NCI-H1417 treated with DMSO at 0.1 percent for 48 hours (cell line): ENCODE data around the gene LCE1E.

ENCODE experiments used
- DNase-seq: peaks from one replicate; lab custom pipeline; 2025; lab: John Stamatoyannopoulos, UW

Gene LCE1E, protein sequence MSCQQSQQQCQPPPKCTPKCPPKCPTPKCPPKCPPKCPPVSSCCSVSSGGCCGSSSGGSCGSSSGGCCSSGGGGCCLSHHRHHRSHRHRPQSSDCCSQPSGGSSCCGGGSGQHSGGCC

DNA sequence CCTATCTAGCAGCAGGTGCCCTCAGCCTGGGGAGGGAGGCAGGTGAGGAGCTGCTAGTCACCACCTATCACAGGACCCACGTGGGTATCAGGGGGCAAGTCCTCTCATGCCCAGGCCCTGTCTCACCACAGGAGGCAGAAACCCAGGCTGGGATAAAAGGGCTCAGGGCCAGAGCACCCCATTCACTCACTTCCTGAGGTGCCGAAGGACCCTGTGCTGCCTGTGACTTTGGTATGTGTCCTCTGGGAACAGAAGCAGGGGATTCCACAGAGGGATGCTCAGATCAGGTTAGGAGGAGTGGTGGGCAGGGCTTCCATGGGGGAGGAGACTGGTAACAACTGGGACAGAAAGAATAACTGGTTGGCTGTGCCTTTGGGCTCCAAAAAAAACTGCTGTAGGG lies at the start of gene LCE1E:
Gene LCE1E (plus strand): TSS at position 181 of the 400 bp plus-strand sequence. CDS start 1,043 bp downstream, outside the sequence.
- peak; percentile 41 for DNase-seq

GRCh38 chr1:152737997-152738396 lies 48.1 kb upstream of the LCE1E start:
- DNase-seq: no peak

GRCh38 chr1:152739841-152740240 lies 46.2 kb upstream of the LCE1E start:
- DNase-seq: no peak

- DNase-seq: no peak
Measured at GRCh38 chr1:152741656-152742055, 44.4 kb upstream of the LCE1E start.

GRCh38 chr1:152743371-152744145 lies 42.5 kb upstream of the LCE1E start:
- no peak for DNase-seq

GRCh38 chr1:152745289-152745704 lies 40.8 kb upstream of the LCE1E start:
- DNase-seq: peak; percentile 26

GRCh38 chr1:152745765-152746444 lies 40.2 kb upstream of the LCE1E start:
- DNase-seq: no peak

DNA sequence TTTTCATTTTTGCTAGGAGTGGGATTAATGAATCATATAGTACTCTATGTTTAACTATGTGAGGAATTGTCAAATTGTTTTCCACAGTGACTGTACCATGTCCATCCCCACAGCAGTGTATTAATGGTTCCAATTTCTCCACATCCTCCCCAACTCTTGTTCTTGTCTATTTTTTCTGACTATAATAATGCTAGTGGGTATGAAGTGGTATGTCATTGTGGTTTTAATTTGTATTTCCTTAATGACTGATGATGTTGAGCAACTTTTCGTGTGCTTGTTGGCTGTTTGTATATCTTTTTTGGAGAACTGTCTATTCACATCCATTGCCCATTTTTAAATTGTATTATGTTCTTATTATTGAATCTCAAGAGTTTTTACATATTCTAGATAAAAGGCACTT lies 38.2 kb upstream of the LCE1E start:
- DNase-seq: no peak

GRCh38 chr1:152752225-152752624 lies 33.8 kb upstream of the LCE1E start:
- DNase-seq: no peak

DNA sequence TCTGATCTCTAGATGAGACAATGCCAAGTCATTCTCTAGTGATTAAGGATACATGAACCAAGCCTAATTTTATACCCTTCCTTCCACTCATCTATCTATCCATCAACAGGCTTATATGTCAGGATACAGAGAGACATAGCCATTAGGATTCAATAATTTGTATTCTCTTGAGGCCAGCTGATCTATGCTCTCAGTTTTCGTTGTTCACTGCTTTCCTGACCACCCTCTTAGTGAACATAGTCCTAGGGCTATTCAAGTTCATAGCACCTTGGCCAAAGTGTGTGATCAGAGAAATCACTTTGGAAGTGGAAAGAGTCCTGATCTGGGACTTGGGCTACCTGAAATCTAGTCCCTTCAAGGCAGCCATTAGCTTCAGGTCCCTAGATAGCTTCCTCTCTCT lies 32.5 kb upstream of the LCE1E start:
- no peak for DNase-seq

DNA sequence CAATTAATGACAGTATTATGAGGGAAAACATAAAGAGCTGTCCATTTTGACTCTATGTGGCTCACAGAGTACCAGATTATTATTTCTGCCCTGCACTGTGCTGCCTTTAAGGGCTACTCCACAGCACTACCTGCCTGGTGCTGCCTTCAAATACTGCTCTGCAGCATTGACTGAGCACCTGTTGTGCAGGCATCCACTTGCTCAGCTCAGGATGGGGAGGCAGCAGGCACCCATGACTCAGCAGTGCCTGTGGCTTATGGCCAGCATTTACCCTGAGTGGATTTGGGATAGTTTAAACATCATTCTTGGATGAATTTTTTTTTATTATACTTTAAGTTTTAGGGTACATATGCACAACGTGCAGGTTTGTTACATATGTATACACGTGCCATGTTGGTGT lies 29.2 kb upstream of the LCE1E start:
- DNase-seq: no peak

- no peak for DNase-seq
Measured at GRCh38 chr1:152757747-152758146, 28.3 kb upstream of the LCE1E start, which contains the start of gene KPRP. Gene KPRP, plus strand, starts transcription at chr1:152758025. Its CDS starts 1,564 bp downstream, at chr1:152759589.

DNA sequence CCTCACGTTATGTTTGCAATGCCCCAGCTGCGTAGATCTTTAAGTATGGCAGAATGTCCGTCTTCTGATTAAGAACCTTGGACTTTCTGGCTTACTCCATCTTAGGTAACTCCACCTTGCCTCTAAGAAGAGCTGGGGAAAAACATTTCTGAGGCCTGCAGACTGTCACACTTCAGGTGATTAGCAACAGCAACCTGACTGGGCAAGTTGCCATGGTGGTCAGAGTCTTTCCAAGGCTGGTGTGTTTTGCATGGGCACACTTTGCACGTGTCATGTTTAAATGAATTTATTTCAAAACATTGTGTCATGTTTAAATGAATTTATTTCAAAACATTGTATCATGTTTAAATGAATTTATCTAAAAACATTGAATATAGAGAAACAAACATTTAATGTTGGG lies 27.4 kb upstream of the LCE1E start:
- no peak for DNase-seq

DNA sequence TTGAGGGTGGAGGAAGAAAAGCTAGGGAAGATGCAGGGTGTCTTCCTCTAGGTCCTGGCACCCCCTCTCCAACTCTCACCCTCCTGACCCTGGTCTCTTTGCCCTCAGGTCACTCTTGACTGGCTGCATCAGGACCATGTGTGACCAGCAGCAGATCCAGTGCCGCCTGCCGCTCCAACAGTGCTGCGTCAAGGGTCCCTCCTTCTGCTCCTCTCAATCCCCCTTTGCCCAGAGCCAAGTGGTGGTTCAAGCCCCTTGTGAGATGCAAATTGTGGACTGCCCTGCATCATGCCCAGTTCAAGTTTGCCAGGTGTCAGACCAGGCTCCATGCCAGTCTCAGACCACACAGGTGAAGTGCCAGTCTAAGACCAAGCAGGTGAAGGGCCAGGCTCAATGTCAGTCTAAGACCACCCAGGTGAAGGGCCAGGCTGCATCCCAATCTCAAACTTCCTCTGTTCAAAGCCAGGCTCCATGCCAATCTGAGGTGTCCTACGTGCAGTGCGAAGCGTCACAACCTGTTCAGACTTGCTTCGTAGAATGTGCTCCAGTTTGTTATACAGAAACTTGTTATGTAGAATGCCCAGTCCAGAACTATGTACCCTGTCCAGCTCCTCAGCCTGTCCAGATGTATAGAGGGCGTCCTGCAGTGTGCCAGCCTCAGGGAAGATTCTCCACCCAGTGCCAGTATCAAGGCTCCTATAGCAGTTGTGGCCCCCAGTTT lies 26.4 kb upstream of the LCE1E start:
- no peak for DNase-seq

DNA sequence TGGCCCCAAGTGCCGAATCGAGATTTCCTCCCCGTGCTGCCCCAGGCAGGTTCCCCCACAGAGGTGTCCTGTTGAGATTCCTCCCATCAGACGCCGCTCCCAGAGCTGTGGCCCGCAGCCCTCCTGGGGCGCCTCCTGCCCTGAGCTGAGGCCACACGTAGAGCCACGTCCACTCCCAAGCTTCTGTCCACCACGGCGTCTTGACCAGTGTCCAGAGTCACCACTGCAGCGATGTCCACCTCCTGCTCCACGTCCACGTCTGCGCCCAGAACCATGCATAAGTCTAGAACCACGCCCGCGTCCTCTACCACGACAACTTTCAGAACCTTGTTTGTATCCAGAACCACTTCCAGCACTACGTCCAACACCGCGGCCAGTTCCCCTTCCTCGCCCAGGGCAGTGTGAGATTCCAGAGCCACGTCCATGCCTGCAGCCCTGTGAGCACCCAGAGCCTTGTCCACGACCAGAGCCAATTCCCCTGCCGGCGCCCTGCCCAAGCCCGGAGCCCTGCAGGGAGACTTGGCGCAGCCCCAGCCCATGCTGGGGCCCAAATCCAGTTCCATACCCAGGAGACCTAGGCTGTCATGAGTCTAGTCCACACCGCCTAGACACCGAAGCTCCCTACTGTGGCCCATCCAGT lies 25.4 kb upstream of the LCE1E start:
- DNase-seq: no peak

- no peak for DNase-seq
Measured at GRCh38 chr1:152761609-152762213, 24.3 kb upstream of the LCE1E start.

DNA sequence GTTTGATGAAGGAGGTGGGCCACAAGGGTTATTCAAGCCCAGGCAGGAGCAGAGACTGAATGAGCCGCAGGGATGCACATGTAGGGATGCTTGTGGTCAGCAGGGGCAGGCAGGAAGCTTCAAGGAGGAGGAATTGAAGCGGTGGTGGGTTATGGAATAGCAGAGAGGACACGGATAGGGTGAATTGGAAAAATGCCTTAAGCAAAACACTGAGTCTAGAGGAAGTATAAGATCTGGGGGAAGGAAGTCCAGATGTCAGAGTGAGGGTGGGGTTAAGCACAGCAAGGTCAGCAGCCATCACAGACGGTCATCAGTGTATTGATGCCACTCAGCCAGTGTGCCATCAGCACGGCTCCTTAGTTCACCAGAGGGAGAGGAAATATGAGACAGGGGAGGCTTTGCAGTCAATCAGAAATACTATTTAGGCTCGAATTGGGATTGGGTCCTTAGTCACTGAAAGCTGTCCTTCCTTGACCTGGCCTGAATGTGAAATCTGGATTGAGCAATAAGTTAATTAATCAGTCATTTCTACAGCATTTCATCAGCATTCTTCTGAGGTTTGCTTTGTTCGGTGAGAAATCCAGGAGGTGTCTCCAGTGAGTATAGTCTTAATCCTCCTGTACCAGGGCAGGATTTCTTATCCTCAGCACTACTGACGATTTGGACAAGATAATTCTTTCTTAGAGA lies 17.1 kb upstream of the LCE1E start:
- no peak for DNase-seq

GRCh38 chr1:152770411-152770810 lies 15.6 kb upstream of the LCE1E start:
- no peak for DNase-seq

- no peak for DNase-seq
Measured at GRCh38 chr1:152774875-152775274, 11.2 kb upstream of the LCE1E start, which contains the start of gene LCE1F. Gene LCE1F, plus strand, starts transcription at chr1:152775140. Its CDS starts 1,232 bp downstream, at chr1:152776372.

DNA sequence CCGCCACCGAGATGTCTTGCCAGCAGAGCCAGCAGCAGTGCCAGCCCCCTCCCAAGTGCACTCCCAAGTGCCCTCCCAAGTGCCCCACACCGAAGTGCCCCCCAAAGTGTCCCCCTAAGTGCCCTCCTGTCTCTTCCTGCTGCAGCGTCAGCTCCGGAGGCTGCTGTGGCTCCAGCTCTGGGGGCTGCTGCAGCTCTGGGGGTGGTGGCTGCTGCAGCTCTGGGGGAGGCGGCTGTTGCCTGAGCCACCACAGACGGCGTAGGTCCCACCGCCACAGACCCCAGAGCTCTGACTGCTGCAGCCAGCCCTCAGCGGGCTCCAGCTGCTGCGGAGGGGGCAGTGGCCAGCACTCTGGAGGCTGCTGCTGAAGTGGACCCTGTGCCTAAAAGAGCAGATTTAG lies 9.7 kb upstream of the LCE1E start:
- no peak for DNase-seq
